ENCODE measurements around the gene GALNT13. TPM values are rescaled to one million over a fixed set of nuclear protein-coding genes. Genes with fewer than 3 reads are reported as not detected.

Gene GALNT13
- polyA plus RNA-seq, 3 donors, result not detected

DNA sequence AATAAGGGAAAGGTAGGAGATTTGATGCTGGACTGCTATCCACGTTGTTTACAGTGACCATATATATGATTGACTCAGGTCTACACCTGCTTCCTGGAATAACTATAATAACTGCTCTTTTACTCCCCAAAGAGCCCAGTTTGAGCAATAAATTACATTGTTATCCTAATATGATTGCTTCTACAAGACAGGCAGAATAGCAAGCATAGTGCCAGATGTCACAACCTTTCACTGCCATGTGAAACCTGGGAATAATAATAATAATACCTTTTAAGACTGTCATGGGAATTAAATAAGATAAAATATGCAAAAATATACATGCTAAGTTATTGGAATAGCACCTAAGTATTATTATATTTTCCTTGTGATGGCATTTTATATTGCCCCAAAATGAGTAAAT, 298.7 kb downstream of the GALNT13 start:
- Histone ChIP-seq H2AFZ (ENCODE audit: insufficient read depth, low read depth, low read length, poor library complexity, severe bottlenecking) (no peak overlapping the region), H3K4me2 (replicated peaks; ENCODE audit: extremely low read depth, low read length, poor library complexity, severe bottlenecking) (no peak overlapping the region), H3K9me3 (replicated peaks in 1 of 2; ENCODE audit: control insufficient read depth in 1 of 2, insufficient read depth in 1 of 2, low read length in 2 of 2) (peaks cover 8 to 11% of the 10 kb centered on the region in 2 donors), H3K27me3 (ENCODE audit: control insufficient read depth in 2 of 2, insufficient read depth in 2 of 2, low read length in 2 of 2) (no peaks in the 10 kb centered on the region), H3K79me2 (ENCODE audit: insufficient read depth, low read length) (no peaks in the 10 kb centered on the region), H3K4me1 (ENCODE audit: control insufficient read depth in 1 of 2, insufficient read depth in 2 of 2, low read length in 2 of 2) (no peaks in the 10 kb centered on the region), H3K4me3 (replicated peaks in 1 of 3; ENCODE audit: low read depth in 2 of 3, low read length in 3 of 3) (no peak overlapping the region), H4K20me1 (ENCODE audit: insufficient read depth, low read length) (no peaks in the 10 kb centered on the region), H3K36me3 (replicated peaks in 1 of 2; ENCODE audit: control insufficient read depth in 1 of 2, insufficient read depth in 2 of 2, low read length in 2 of 2) (no peaks in the 10 kb centered on the region), H3K27ac (ENCODE audit: low read depth in 1 of 2, low read length in 2 of 2) (no peak overlapping the region), H3K9ac (ENCODE audit: insufficient read depth, low read length, poor library complexity, severe bottlenecking) (no peak overlapping the region)
- no peaks in the 10 kb centered on the region for H3K36me3 Mint-ChIP-seq
- peaks cover 0 to 11% (median 4%) of the 10 kb centered on the region in 7 donors for H3K9me3 Mint-ChIP-seq
- no peaks in the 10 kb centered on the region for H3K27me3 Mint-ChIP-seq (ENCODE audit: low read depth in 3 of 3)
- H3K4me1 Mint-ChIP-seq, result no peaks in the 10 kb centered on the region
- no peak for DNase-seq
- TF ChIP-seq, protein P1, sequence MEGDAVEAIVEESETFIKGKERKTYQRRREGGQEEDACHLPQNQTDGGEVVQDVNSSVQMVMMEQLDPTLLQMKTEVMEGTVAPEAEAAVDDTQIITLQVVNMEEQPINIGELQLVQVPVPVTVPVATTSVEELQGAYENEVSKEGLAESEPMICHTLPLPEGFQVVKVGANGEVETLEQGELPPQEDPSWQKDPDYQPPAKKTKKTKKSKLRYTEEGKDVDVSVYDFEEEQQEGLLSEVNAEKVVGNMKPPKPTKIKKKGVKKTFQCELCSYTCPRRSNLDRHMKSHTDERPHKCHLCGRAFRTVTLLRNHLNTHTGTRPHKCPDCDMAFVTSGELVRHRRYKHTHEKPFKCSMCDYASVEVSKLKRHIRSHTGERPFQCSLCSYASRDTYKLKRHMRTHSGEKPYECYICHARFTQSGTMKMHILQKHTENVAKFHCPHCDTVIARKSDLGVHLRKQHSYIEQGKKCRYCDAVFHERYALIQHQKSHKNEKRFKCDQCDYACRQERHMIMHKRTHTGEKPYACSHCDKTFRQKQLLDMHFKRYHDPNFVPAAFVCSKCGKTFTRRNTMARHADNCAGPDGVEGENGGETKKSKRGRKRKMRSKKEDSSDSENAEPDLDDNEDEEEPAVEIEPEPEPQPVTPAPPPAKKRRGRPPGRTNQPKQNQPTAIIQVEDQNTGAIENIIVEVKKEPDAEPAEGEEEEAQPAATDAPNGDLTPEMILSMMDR (IDR thresholded peaks at IDR 0.05), result no peak
- WGBS (ENCODE audit: insufficient coverage), result no CpG with 5 or more reads among the region's 1 CpG
- intact Hi-C loops (cut with micrococcal nuclease), result no loop called here
- H3K27ac Mint-ChIP-seq, result no peak overlapping the region
- H3K4me3 Mint-ChIP-seq, result no peak overlapping the region

DNA sequence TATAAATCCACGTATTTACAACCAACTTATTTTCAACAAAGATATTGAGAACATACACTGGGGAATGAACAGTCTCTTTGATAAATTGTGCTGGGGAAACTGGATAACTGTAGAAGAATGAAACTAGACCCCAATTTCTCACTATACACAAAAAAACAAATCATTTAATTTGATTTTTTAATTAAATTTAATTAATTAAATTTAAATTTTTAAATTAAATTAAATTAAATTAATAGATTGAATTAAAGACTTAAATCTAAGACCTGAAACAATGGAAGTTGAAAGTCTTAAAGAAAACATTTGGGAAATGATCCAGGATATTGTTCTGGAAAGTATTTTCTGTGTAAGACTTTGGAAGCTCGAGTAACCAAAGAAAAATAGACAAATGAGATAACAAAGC, 301.4 kb downstream of the GALNT13 start:
- Histone ChIP-seq H3K79me2 (ENCODE audit: insufficient read depth, low read length) (no peaks in the 10 kb centered on the region), H3K9ac (ENCODE audit: insufficient read depth, low read length, poor library complexity, severe bottlenecking) (no peak overlapping the region), H3K4me3 (replicated peaks in 1 of 3; ENCODE audit: low read depth in 2 of 3, low read length in 3 of 3) (no peak overlapping the region), H3K4me1 (ENCODE audit: control insufficient read depth in 1 of 2, insufficient read depth in 2 of 2, low read length in 2 of 2) (no peaks in the 10 kb centered on the region), H3K27me3 (ENCODE audit: control insufficient read depth in 2 of 2, insufficient read depth in 2 of 2, low read length in 2 of 2) (no peaks in the 10 kb centered on the region), H2AFZ (ENCODE audit: insufficient read depth, low read depth, low read length, poor library complexity, severe bottlenecking) (no peak overlapping the region), H3K27ac (ENCODE audit: low read depth in 1 of 2, low read length in 2 of 2) (no peak overlapping the region), H3K4me2 (replicated peaks; ENCODE audit: extremely low read depth, low read length, poor library complexity, severe bottlenecking) (no peak overlapping the region), H3K9me3 (replicated peaks in 1 of 2; ENCODE audit: control insufficient read depth in 1 of 2, insufficient read depth in 1 of 2, low read length in 2 of 2) (peaks cover 0 to 8% of the 10 kb centered on the region in 2 donors), H4K20me1 (ENCODE audit: insufficient read depth, low read length) (no peaks in the 10 kb centered on the region), H3K36me3 (replicated peaks in 1 of 2; ENCODE audit: control insufficient read depth in 1 of 2, insufficient read depth in 2 of 2, low read length in 2 of 2) (no peaks in the 10 kb centered on the region)
- TF ChIP-seq, protein P1 (IDR thresholded peaks at IDR 0.05), result no peak
- no peak overlapping the region for H3K27ac Mint-ChIP-seq
- no CpG with 5 or more reads among the region's 2 CpGs for WGBS (ENCODE audit: insufficient coverage)
- H3K4me1 Mint-ChIP-seq, result no peaks in the 10 kb centered on the region
- DNase-seq, result no peak
- H3K4me3 Mint-ChIP-seq, result no peak overlapping the region
- H3K36me3 Mint-ChIP-seq, result no peaks in the 10 kb centered on the region
- intact Hi-C loops (cut with micrococcal nuclease), result no loop called here
- H3K27me3 Mint-ChIP-seq (ENCODE audit: low read depth in 3 of 3), result no peaks in the 10 kb centered on the region
- peaks cover 0 to 6% (median 4%) of the 10 kb centered on the region in 7 donors for H3K9me3 Mint-ChIP-seq

All from CD14-positive monocyte (primary cell).